ENCODE measurements around the gene ST6GAL1. TPM values are rescaled to one million over a fixed set of nuclear protein-coding genes. Genes with fewer than 3 reads are reported as not detected.
"Not testable (repeated sequence)": the region's sequence is repeated elsewhere in the genome, so short reads cannot be mapped to it uniquely, and the experiment has no call there.

The ST6GAL1 gene
- 10 to 100 TPM; 41.9 to 53.3 TPM for total RNA-seq
- long read RNA-seq, donor 1, full-length matches to known transcripts = 3 of 18 reads
- long read RNA-seq, donor 1, partial matches to known transcripts = 1 of 18 reads
- long read RNA-seq, donor 1, other reads (novel, unspliced or antisense) = 14 of 18 reads
- long read RNA-seq, donor 2, partial matches to known transcripts = 2 of 14 reads
- long read RNA-seq, donor 2, other reads (novel, unspliced or antisense) = 9 of 14 reads

- peak; percentile 90 for DNase-seq (ENCODE audit: low spot score)
- intact Hi-C loops (cut with DNase I) = loop anchor here in 1 of 2 donors (5.0 kb wide), 1 partner anchor 42 kb away; no protein-coding TSS in a partner anchor
Observed at GRCh38 chr3:186930143-186930640, at the start of gene ST6GAL1. TSS of gene ST6GAL1 (plus strand) at chr3:186930526. CDS start at chr3:187042704, 112,178 bp downstream.

DNA sequence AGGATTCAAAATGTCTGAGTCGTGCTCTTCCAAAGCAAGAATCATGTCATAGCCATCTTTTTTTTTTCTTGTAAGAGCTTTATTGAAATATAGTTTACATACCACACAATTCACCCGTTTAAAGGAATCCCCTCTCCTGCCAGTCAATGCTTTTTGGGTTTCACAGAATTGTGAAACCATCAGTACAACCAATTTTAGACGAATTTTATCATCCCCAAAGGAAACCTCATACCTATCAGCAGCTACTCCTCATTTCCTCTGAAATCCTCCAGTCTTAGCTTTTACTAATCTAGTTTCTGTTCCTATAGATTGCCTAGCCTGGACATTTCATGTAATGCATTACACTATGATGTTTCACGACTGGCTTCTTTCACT is 48.2 kb upstream of the ST6GAL1 start:
- no peak for DNase-seq (ENCODE audit: low spot score)

DNA sequence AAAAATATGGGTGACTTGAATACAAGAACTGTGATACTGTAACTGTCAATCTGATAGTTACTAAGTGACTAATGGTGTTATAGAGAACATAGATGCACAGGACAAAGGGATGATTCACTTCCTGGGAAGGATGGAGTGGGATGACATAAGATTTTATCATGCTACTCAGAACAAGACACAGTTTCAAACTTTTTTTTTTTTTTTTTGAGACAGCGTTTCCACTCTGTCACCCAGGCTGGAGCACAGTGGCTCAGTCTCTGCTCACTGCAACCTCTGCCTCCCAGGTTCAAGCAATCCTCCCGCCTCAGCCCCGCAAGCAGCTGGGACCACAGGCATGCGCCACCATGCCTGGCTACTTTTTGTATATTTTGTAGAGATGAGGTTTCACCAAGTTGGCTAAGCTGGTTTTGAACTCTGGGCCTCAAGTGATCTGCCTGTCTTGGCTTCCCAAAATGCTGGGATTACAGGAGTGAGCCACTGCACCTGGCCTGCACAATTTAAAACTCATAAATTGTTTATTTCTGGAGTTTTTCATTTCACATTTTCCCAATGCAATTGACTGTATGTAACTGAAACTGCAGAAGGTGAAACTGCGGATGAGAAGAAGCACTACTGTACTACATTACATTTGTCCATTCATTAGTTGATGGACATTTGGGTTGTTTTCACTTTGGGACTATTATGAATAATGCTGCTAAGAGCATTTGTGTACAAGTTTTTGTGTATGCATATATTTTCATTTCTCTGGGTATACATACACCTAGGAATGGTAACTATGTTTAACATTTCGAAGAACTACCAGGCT is 47.2 kb upstream of the ST6GAL1 start:
- intact Hi-C loops (cut with DNase I) = no loop called here
- no peak for DNase-seq (ENCODE audit: low spot score)

More for the DNA sequence above, 48.2 kb upstream of the ST6GAL1 start:
- intact Hi-C loops (cut with DNase I) = no loop called here

DNA sequence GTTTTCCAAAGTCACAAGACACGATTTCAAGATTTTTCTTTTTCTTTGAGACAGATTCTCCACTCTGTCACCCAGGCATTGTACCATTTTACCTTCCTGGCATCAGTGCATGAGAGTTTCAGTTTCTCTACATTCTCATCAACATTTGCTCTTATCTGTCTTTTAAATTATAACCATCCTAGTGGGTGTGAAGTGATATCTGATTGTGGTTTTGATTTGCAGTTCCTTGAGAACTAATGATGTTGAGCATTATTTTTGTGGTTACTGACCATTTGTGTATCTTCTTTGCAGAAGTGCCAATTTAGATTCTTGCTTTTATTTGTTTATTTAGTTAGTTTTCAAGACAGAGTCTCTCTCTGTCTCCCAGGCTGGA is 46.7 kb upstream of the ST6GAL1 start:
- DNase-seq (ENCODE audit: low spot score) = no peak
- intact Hi-C loops (cut with DNase I) = no loop called here

GRCh38 chr3:186884868-186885267 is 45.5 kb upstream of the ST6GAL1 start:
- DNase-seq (ENCODE audit: low spot score) = peak; percentile 66
- intact Hi-C loops (cut with DNase I) = not testable (repeated sequence)

DNA sequence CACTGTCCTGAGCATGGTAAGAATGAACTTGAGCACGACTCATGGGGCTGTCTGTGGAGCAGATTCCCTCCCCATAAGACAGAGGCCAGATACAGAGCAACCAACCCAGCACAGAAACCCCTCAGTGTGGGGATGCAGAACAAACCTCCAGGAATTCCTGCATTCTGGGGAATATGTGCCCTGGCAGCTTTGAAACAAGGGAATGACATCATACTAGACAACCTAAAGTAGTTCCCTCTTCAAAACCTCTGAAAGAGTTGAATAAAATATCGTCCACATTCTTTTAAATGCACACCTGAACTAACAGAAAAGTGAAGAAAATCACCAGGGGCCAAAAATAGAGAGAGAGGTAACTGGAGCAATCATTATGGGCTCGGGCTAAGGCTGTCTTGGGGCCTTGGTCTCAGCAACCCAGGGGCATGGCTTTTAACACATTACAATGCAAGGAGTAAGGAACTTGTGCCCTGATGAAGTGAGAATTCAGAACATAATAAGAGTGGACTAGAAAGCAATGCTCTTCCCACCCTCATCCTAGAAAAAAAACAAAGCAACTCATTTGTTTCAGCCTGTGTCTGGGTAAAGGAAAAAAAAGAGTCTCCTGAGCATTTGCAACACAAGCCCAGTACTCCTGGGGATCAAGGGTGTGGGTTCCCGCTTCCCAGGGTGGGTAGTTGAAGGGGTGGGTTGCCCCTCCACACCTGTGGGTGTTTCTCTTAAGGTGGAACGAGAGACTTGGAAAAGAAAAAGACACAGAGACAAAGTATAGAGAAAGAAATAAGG is 43.9 kb upstream of the ST6GAL1 start:
- no peak for DNase-seq (ENCODE audit: low spot score)
- intact Hi-C loops (cut with DNase I) = no loop called here

GRCh38 chr3:186887507-186887938 is 42.8 kb upstream of the ST6GAL1 start:
- DNase-seq (ENCODE audit: low spot score); intact Hi-C loops (cut with DNase I): not testable (repeated sequence)

- intact Hi-C loops (cut with DNase I) = no loop called here
- no peak for DNase-seq (ENCODE audit: low spot score)
Observed at GRCh38 chr3:186888569-186888968, 41.8 kb upstream of the ST6GAL1 start.

- intact Hi-C loops (cut with DNase I); DNase-seq (ENCODE audit: low spot score): not testable (repeated sequence)
Observed at GRCh38 chr3:186889698-186890097, 40.6 kb upstream of the ST6GAL1 start.

GRCh38 chr3:186890911-186891310 is 39.4 kb upstream of the ST6GAL1 start:
- intact Hi-C loops (cut with DNase I) = no loop called here
- DNase-seq (ENCODE audit: low spot score) = no peak

DNA sequence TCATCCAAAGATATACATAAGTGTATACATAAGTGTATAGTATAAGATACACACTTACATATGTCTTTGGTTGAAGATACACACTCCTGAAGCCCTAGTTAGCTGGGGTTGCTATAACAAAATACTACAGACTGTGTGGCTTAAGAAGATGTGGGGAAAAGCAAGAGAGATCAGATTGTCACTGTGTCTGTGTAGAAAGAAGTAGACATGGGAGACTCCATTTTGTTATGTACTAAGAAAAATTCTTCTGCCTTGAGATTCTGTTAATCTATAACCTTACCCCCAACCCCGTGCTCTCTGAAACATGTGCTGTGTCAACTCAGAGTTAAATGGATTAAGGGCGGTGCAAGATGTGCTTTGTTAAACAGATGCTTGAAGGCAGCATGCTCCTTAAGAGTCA is 37.3 kb upstream of the ST6GAL1 start:
- intact Hi-C loops (cut with DNase I); DNase-seq (ENCODE audit: low spot score): not testable (repeated sequence)

DNA sequence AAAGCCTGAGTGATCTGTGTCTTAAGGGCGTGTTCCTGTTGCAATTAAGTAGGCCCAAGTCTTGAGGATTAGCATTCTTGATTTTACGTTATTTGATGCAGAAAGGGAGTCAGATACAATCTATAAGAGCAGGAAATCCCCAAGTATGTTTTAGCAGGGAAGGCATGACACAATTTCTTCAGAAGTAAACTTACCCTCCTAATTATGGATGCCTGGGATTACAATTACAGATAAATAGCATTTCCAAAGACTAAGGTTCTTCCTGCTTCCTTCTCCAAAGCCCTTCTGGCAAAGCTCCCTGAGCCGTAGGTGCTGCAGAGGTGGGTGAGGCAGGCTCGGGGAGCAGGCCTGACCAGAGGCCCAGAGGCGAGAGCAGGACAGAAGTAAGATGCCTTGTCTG is 34.9 kb upstream of the ST6GAL1 start:
- intact Hi-C loops (cut with DNase I) = no loop called here

DNA sequence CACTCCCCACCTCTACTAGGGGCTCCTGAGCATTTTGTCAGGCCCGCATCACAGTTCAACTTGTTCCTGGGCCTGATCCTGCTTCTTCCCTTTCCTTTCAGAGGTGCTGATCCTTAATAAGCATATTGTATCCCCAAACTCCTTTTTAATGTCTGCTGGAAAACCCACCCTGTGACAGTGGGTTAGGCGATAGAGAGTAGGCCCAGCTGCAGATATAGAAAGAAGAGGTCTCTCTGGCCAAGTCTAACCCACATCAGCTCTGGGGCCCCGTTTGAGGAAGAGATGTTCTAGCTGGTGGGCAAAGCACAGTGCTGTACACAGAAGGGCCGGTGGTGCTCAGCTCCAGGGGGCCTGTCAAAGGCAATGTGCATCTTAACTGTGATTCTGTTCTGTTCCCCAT is 34.3 kb upstream of the ST6GAL1 start:
- DNase-seq (ENCODE audit: low spot score) = no peak
- intact Hi-C loops (cut with DNase I) = no loop called here

More for the DNA sequence above, 34.9 kb upstream of the ST6GAL1 start:
- no peak for DNase-seq (ENCODE audit: low spot score)

DNA sequence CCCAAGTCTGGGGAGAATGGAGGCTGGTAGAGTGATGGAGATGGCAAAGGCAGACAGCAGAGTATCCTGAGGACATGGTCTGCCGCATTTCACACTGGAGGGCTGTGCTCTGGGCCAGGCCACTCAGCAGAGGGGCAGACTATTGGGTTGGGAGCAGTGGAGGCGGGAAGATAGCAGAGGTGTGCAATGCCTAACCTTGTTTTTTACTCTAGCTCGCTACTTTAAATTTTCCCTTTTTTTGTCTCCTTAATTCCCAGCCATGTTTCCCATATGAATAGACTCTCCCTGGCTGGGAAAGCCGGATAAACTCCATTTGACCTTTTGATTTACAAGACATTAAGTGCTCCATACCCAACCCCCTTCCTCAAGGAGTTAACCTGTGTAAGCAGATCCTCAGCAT is 33.5 kb upstream of the ST6GAL1 start:
- DNase-seq (ENCODE audit: low spot score) = no peak
- intact Hi-C loops (cut with DNase I) = no loop called here

DNA sequence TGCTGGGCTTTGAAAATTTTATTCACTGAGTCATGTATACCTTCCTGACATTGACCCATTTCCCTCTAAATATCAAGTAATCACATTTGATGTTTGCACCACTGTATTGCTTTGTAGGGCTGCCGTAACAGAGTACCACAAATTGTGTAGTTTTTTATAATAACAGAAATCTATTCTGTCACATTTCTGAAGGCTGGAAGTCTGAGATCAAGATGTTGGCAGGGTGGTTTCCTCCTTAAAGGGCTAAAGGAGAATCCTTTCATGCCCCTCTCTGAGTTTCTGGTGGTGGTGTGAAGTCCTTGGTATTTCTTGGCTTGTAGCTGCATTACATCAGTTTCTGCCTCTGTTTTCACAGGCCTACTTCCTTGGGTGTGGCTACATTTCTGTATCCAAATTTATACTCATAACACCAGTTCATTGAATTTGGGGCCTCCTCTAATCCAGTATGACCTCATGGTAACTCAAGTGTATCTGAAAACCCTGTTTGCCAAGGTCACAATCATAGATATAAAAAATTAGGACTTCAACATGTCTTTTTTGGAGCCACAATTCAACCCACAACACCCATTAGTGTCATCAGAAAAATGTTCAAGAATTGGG is 29.1 kb upstream of the ST6GAL1 start:
- DNase-seq (ENCODE audit: low spot score) = no peak
- intact Hi-C loops (cut with DNase I) = no loop called here

- no peak for DNase-seq (ENCODE audit: low spot score)
- intact Hi-C loops (cut with DNase I) = no loop called here
Observed at GRCh38 chr3:186902154-186902553, 28.2 kb upstream of the ST6GAL1 start.

- DNase-seq (ENCODE audit: low spot score) = no peak
- intact Hi-C loops (cut with DNase I) = no loop called here
Observed at GRCh38 chr3:186902713-186903112, 27.6 kb upstream of the ST6GAL1 start.

- intact Hi-C loops (cut with DNase I); DNase-seq (ENCODE audit: low spot score): not testable (repeated sequence)
Observed at GRCh38 chr3:186903676-186904075, 26.6 kb upstream of the ST6GAL1 start.

- DNase-seq (ENCODE audit: low spot score); intact Hi-C loops (cut with DNase I): not testable (repeated sequence)
Observed at GRCh38 chr3:186907075-186907474, 23.3 kb upstream of the ST6GAL1 start.

Measured in posterior vena cava (tissue), 2 donors.